ENCODE data around the gene PLEKHG4. TPM values are rescaled to one million over a fixed set of nuclear protein-coding genes. Genes with fewer than 3 reads are reported as not detected.
A peak's percentile ranks its signal among the peaks of the same experiment; 100 is the strongest.

The PLEKHG4 gene
- total and polyA plus RNA-seq, 2 donors (not counting 1 experiment from before 2014, with no cell fraction given) = 9.9 to 37.7 TPM

- Histone ChIP-seq H3K4me3 (replicated peaks in 1 of 4; ENCODE audit: control extremely low read depth in 1 of 4, insufficient read depth in 1 of 4, low read depth in 3 of 4, low read length in 4 of 4) (no peak overlapping the region), H3K9ac (ENCODE audit: insufficient read depth, low read length) (no peak overlapping the region), H3K27ac (ENCODE audit: insufficient read depth, low read length) (no peak overlapping the region), H3K4me2 (ENCODE audit: extremely low read depth, insufficient read depth, low read length) (no peak overlapping the region), H4K20me1 (ENCODE audit: control insufficient read depth, extremely low read depth, insufficient read depth, low read length) (no peaks in the 10 kb centered on the region), H3K4me1 (ENCODE audit: control insufficient read depth, extremely low read depth, insufficient read depth, low read length) (peaks cover 3% of the 10 kb centered on the region), H2AFZ (ENCODE audit: low read length) (no peak overlapping the region), H3K9me3 (ENCODE audit: control insufficient read depth, insufficient read depth, low read depth, low read length) (no peaks in the 10 kb centered on the region), H3K27me3 (ENCODE audit: control insufficient read depth, insufficient read depth, low read length) (no peaks in the 10 kb centered on the region), H3K36me3 (ENCODE audit: control insufficient read depth, insufficient read depth, low read length) (peaks cover 15% of the 10 kb centered on the region), H3K79me2 (ENCODE audit: control insufficient read depth, insufficient read depth, low read length) (peaks cover 5% of the 10 kb centered on the region)
- DNase-seq (ENCODE audit: low read depth in 2 of 2) = peak in 1 of 2 donors; percentile 51
- TF ChIP-seq EZH2 (IDR thresholded peaks at IDR 0.05; ENCODE audit: low read length, missing control alignments) (no peak), CTCF (conservative IDR thresholded peaks at IDR 0.05 in 1 of 2, IDR thresholded peaks at IDR 0.05 in 1 of 2; ENCODE audit: low read depth in 1 of 2, low read length in 2 of 2) (no peak)
These were observed 3.9 kb downstream of the PLEKHG4 start for GRCh38 chr16:67283039-67283825.

- TF ChIP-seq EZH2 (IDR thresholded peaks at IDR 0.05; ENCODE audit: low read length, missing control alignments) = no peak
- TF ChIP-seq CTCF (conservative IDR thresholded peaks at IDR 0.05 in 1 of 2, IDR thresholded peaks at IDR 0.05 in 1 of 2; ENCODE audit: low read depth in 1 of 2, low read length in 2 of 2) = no peak
- H3K79me2 ChIP-seq (ENCODE audit: control insufficient read depth, insufficient read depth, low read length) = no peaks in the 10 kb centered on the region
- H3K27me3 ChIP-seq (ENCODE audit: control insufficient read depth, insufficient read depth, low read length) = no peaks in the 10 kb centered on the region
- H3K36me3 ChIP-seq (ENCODE audit: control insufficient read depth, insufficient read depth, low read length) = peaks cover 15% of the 10 kb centered on the region
- no peak overlapping the region for H3K9ac ChIP-seq (ENCODE audit: insufficient read depth, low read length)
- no peak overlapping the region for H3K4me3 ChIP-seq (replicated peaks in 1 of 4; ENCODE audit: control extremely low read depth in 1 of 4, insufficient read depth in 1 of 4, low read depth in 3 of 4, low read length in 4 of 4)
- no peaks in the 10 kb centered on the region for H3K4me1 ChIP-seq (ENCODE audit: control insufficient read depth, extremely low read depth, insufficient read depth, low read length)
- H3K9me3 ChIP-seq (ENCODE audit: control insufficient read depth, insufficient read depth, low read depth, low read length) = no peaks in the 10 kb centered on the region
- no peak overlapping the region for H3K4me2 ChIP-seq (ENCODE audit: extremely low read depth, insufficient read depth, low read length)
- no peak overlapping the region for H2AFZ ChIP-seq (ENCODE audit: low read length)
- no peaks in the 10 kb centered on the region for H4K20me1 ChIP-seq (ENCODE audit: control insufficient read depth, extremely low read depth, insufficient read depth, low read length)
- no peak for DNase-seq (ENCODE audit: low read depth in 2 of 2)
- no peak overlapping the region for H3K27ac ChIP-seq (ENCODE audit: insufficient read depth, low read length)
These were observed 4.7 kb downstream of the PLEKHG4 start for GRCh38 chr16:67283826-67284555.
